H1 (cell line): ENCODE measurements around the gene OR2V2. TPM values are rescaled to one million over a fixed set of nuclear protein-coding genes. Genes with fewer than 3 reads are reported as not detected.
A peak's percentile ranks its signal among the peaks of the same experiment; 100 is the strongest.

Source experiments
- CTCF ChIA-PET: fragments of 300-600 bp; sonication (Branson Sonifier 250); formaldehyde crosslinking; loops from one replicate; lab custom pipeline; 2021; ENCODE audit not compliant: partially characterized antibody; lab: Charles Lee
- POLR2A ChIA-PET: fragments of 300-600 bp; sonication (Branson Sonifier 250); formaldehyde crosslinking; loops from one replicate; lab custom pipeline; 2021; ENCODE audit warnings: inconsistent platforms; ENCODE audit not compliant: partially characterized antibody; lab: Charles Lee
- DNase-seq, 2 experiments: peaks; one replicate each; pipeline versions ENCODE4 v3.0.0 to v3.0.0-alpha.2; 2010 to 2022; ENCODE audit warnings: low spot score in 2 of 2, low read depth in 1 of 2, mixed read lengths in 1 of 2
- FAIRE-seq: peaks from 2 replicates; lab custom pipeline; 2011; peaks lifted over from hg19 to GRCh38; lab: Jason Lieb, UNC
- H2AFZ ChIP-seq: 2 replicates; pipeline ENCODE4 v1.8.1; 2012; ENCODE audit warnings: low read length, inconsistent platforms
- H2AK5ac ChIP-seq: 2 replicates; pipeline ENCODE4 v1.6.1; 2013; ENCODE audit warnings: low read depth, low read length
- H2BK120ac ChIP-seq: replicated peaks from 2 replicates; pipeline ENCODE3; 2013; ENCODE audit warnings: low read depth, low read length, inconsistent platforms
- H2BK12ac ChIP-seq: 2 replicates; pipeline ENCODE4 v1.6.1; 2013; ENCODE audit warnings: low read depth, low read length
- H2BK15ac ChIP-seq: 2 replicates; pipeline ENCODE4 v1.6.1; 2013; ENCODE audit warnings: low read length
- H2BK20ac ChIP-seq: 2 replicates; pipeline ENCODE4 v1.6.1; 2013; ENCODE audit warnings: low read length
- H2BK5ac ChIP-seq: 2 replicates; pipeline ENCODE4 v1.6.1; 2013; ENCODE audit warnings: low read depth, low read length
- H3K14ac ChIP-seq: 2 replicates; pipeline ENCODE4 v1.6.1; 2013; ENCODE audit warnings: inconsistent platforms; ENCODE audit not compliant: insufficient read length
- H3K18ac ChIP-seq: 2 replicates; pipeline ENCODE4 v1.6.1; 2013; ENCODE audit warnings: low read length; ENCODE audit errors: extremely low read depth
- H3K23ac ChIP-seq: 2 replicates; pipeline ENCODE4 v1.6.1; 2013; ENCODE audit warnings: inconsistent platforms; ENCODE audit not compliant: insufficient read length
- H3K23me2 ChIP-seq: 2 replicates; pipeline ENCODE4 v1.6.1; 2013; ENCODE audit warnings: low read depth, low read length
- H3K27ac ChIP-seq: 2 replicates; pipeline ENCODE4 v1.6.1; 2011; ENCODE audit warnings: low read depth, low read length, inconsistent platforms
- H3K27me3 ChIP-seq, 4 experiments: replicated peaks in 1 of 4; 1 replicate in 1 of 4; 2 replicates in 3 of 4; pipeline versions ENCODE4 v1.6.1 to v1.8.1; 2011 to 2013; ENCODE audit warnings: low read length in 3 of 4, mild to moderate bottlenecking in 3 of 4, inconsistent platforms in 2 of 4, mixed read lengths in 2 of 4, moderate library complexity in 1 of 4; ENCODE audit not compliant: control insufficient read depth in 3 of 4, insufficient read depth in 3 of 4; ENCODE audit errors: extremely low read depth in 1 of 4
- H3K36me3 ChIP-seq, 4 experiments: 2 replicates each; pipeline versions ENCODE4 v1.6.1 to v1.8.1; 2011 to 2013; ENCODE audit warnings: mild to moderate bottlenecking in 4 of 4, low read length in 3 of 4, moderate library complexity in 2 of 4, control low read depth in 1 of 4, inconsistent platforms in 1 of 4; ENCODE audit not compliant: insufficient read depth in 4 of 4, control insufficient read depth in 2 of 4
- H3K4ac ChIP-seq: replicated peaks from 2 replicates; pipeline ENCODE3; 2013; ENCODE audit warnings: low read length, low read depth, mixed read lengths, inconsistent platforms; ENCODE audit not compliant: insufficient read length
- H3K4me1 ChIP-seq, 4 experiments: replicated peaks in 1 of 4; 1 replicate in 1 of 4; 2 replicates in 3 of 4; pipeline versions ENCODE4 v1.6.1 to v1.8.1; 2011 to 2013; ENCODE audit warnings: low read length in 3 of 4, inconsistent platforms in 2 of 4, mixed read lengths in 1 of 4; ENCODE audit not compliant: insufficient read depth in 4 of 4, control insufficient read depth in 3 of 4
- H3K4me2 ChIP-seq, 2 experiments: 2 replicates each; pipeline versions ENCODE4 v1.6.1 to v1.8.1; 2011 to 2013; ENCODE audit warnings: low read depth in 2 of 2, low read length in 2 of 2, control low read depth in 1 of 2, inconsistent platforms in 1 of 2, mild to moderate bottlenecking in 1 of 2; ENCODE audit not compliant: insufficient read depth in 1 of 2
- H3K4me3 ChIP-seq, 4 experiments: fragments of 200-600, 300-600 bp in 1 of 4; sonication (generic), shearing (Covaris generic), sonication (Bioruptor Twin) in 1 of 4; 2 replicates each; pipeline versions ENCODE4 v1.5.1 to v1.8.1; 2011 to 2016; ENCODE audit warnings: low read length in 4 of 4, low read depth in 3 of 4, control low read depth in 2 of 4, inconsistent platforms in 2 of 4, mild to moderate bottlenecking in 2 of 4, mixed read lengths in 1 of 4, moderate library complexity in 1 of 4; ENCODE audit not compliant: insufficient read depth in 2 of 4; ENCODE audit errors: extremely low read depth in 1 of 4
- H3K56ac ChIP-seq: replicated peaks from 2 replicates; pipeline ENCODE3; 2013; ENCODE audit warnings: low read depth, mild to moderate bottlenecking, mixed read lengths, low read length, inconsistent platforms; ENCODE audit not compliant: insufficient read length
- H3K79me1 ChIP-seq: 2 replicates; pipeline ENCODE4 v1.6.1; 2013; ENCODE audit warnings: low read depth, low read length, control low read depth
- H3K79me2 ChIP-seq, 2 experiments: 2 replicates each; pipeline versions ENCODE4 v1.6.1 to v1.8.1; 2012 to 2013; ENCODE audit warnings: low read length in 2 of 2, mild to moderate bottlenecking in 2 of 2, inconsistent platforms in 1 of 2; ENCODE audit not compliant: insufficient read depth in 2 of 2, control insufficient read depth in 1 of 2
- H3K9ac ChIP-seq, 4 experiments: replicated peaks in 1 of 4; 1 replicate in 1 of 4; 2 replicates in 3 of 4; pipeline versions ENCODE4 v1.6.1 to v1.8.1; 2011 to 2013; ENCODE audit warnings: low read depth in 3 of 4, low read length in 3 of 4, control low read depth in 2 of 4, mild to moderate bottlenecking in 2 of 4, moderate library complexity in 2 of 4, inconsistent platforms in 1 of 4; ENCODE audit errors: extremely low read depth in 1 of 4
- H3K9me3 ChIP-seq, 2 experiments: 2 replicates each; pipeline versions ENCODE4 v1.6.1 to v1.8.1; 2012 to 2013; ENCODE audit warnings: mild to moderate bottlenecking in 2 of 2, moderate library complexity in 2 of 2, control low read depth in 1 of 2, inconsistent platforms in 1 of 2, low read depth in 1 of 2, low read length in 1 of 2, mixed read lengths in 1 of 2; ENCODE audit not compliant: insufficient read depth in 2 of 2
- H4K20me1 ChIP-seq, 2 experiments: replicated peaks in 1 of 2; 2 replicates each; pipeline versions ENCODE3 to v1.8.1; 2011 to 2013; ENCODE audit warnings: inconsistent platforms in 2 of 2, low read length in 2 of 2, mild to moderate bottlenecking in 1 of 2; ENCODE audit not compliant: insufficient read depth in 2 of 2, control insufficient read depth in 1 of 2
- H4K5ac ChIP-seq: 2 replicates; pipeline ENCODE4 v1.6.1; 2013; ENCODE audit warnings: low read length, low read depth, mixed read lengths, inconsistent platforms; ENCODE audit not compliant: insufficient read length
- H4K8ac ChIP-seq: 2 replicates; pipeline ENCODE4 v1.8.0; 2013; ENCODE audit warnings: mild to moderate bottlenecking, moderate library complexity, low read length, inconsistent platforms; ENCODE audit not compliant: insufficient read depth; ENCODE audit errors: extremely low read depth
- H4K91ac ChIP-seq: replicated peaks from 2 replicates; pipeline ENCODE3; 2013; ENCODE audit warnings: low read length, mixed read lengths, inconsistent platforms; ENCODE audit not compliant: insufficient read length
- WGBS, 2 experiments: shearing (Covaris generic) in 1 of 2; methylation state at CpG; one replicate each; pipeline versions ENCODE4 v1.1.6 to v1.1.7; 2013 to 2015; ENCODE audit warnings: low lambda C conversion rate in 2 of 2, mixed read lengths in 2 of 2, inconsistent platforms in 1 of 2, low coverage in 1 of 2, missing lambda C conversion rate in 1 of 2; ENCODE audit not compliant: insufficient replicate concordance in 2 of 2, insufficient coverage in 1 of 2, insufficient read length in 1 of 2; ENCODE audit errors: extremely low coverage in 1 of 2, missing lambda C conversion rate in 1 of 2; 5-methylcytosine and 5-hydroxymethylcytosine counted together
- polyA plus RNA-seq, 7 experiments: library from polyadenylated mRNA; depleted of rRNA in 3 of 7; stranded (reverse) in 5 of 7; unstranded in 2 of 7; fragments of >200 nt in 5 of 7; fragments of 200-250 nt in 2 of 7; gene quantifications; 1 replicate in 5 of 7; 2 replicates in 1 of 7; 4 replicates in 1 of 7; pipeline versions ENCODE4 v1.2.1 to v1.2.3, GENCODE V29; 2011 to 2013; ENCODE audit warnings: missing spikeins in 2 of 7, mixed read lengths in 2 of 7
- total RNA-seq: library from RNA; stranded (reverse); fragmentation: NEBNext Ultra II Directional; extraction: Animal tissue kit (Norgen Biotek cat#: 25700); gene quantifications from 2 replicates; pipeline ENCODE4 v1.2.1, GENCODE V29; 2021

The OR2V2 gene
- total and polyA plus RNA-seq, 2 of the 8 experiments (the other 6 are each of a cell fraction or from before 2014, with no cell fraction given) = not detected

GRCh38 chr5:181207214-181207959 is 60.0 kb downstream of the OR2V2 start:
- H3K9ac ChIP-seq = peak overlapping the region in 2 of 4 experiments; percentile 35 to 41; a peak in 1 of 7 replicates
- peak overlapping the region; percentile 64; the same call in 1 of the 2 replicates for H2AFZ ChIP-seq
- no peak overlapping the region for H4K5ac ChIP-seq
- peaks cover 0 to 13% (median 5%) of the 10 kb centered on the region in 4 experiments; a peak in 5 of 7 replicates for H3K4me1 ChIP-seq
- ChIA-PET POLR2A (interaction anchor here (0.7 to 8.4 kb wide), 10 partner anchors 15 to 53 kb away, joined by 3 to 90 read pairs (median 4); partner anchors contain the start of genes RACK1, TRIM41 and TRIM52), CTCF (interaction anchor here (0.7 to 14.5 kb wide), 8 partner anchors 9 to 45 kb away, joined by 3 to 197 read pairs (median 7); no protein-coding TSS in a partner anchor)
- H2AK5ac ChIP-seq = no peak overlapping the region
- no peak overlapping the region for H2BK12ac ChIP-seq
- H2BK15ac ChIP-seq = no peak overlapping the region
- no peak overlapping the region for H3K27ac ChIP-seq
- H3K4me3 ChIP-seq = peak overlapping the region; percentile 59 to 91 (median 86)
- no peak for FAIRE-seq
- H2BK20ac ChIP-seq = no peak overlapping the region
- peak in 1 of 2 experiments; percentile 97 for DNase-seq
- no peak overlapping the region; the same call in 1 of the 2 replicates for H2BK5ac ChIP-seq
- H3K18ac ChIP-seq = 0 out of 2 replicates have a peak overlapping the region, but pooled peaks have one; percentile 51
- no peak overlapping the region for H3K23ac ChIP-seq
- WGBS, 2 experiments = 1% methylated on average over 36 of the region's 36 CpGs; no CpG with 5 or more reads in 1 of the 2 experiments
- H4K91ac ChIP-seq = no peak overlapping the region
- peak overlapping the region; percentile 93 to 99 for H3K4me2 ChIP-seq
- H3K27me3 ChIP-seq = peaks cover 28 to 42% (median 39%) of the 10 kb centered on the region in 4 experiments
- H3K14ac ChIP-seq = no peak overlapping the region
- H3K79me1 ChIP-seq = no peaks in the 10 kb centered on the region
- H3K36me3 ChIP-seq = peaks cover 0 to 7% (median 0%) of the 10 kb centered on the region in 4 experiments; a peak in 1 of 8 replicates
- peaks cover 0 to 2% of the 10 kb centered on the region in 2 experiments for H4K20me1 ChIP-seq
- no peaks in the 10 kb centered on the region for H3K9me3 ChIP-seq
- no peak overlapping the region for H3K4ac ChIP-seq
- H3K79me2 ChIP-seq = no peaks in the 10 kb centered on the region
- H3K23me2 ChIP-seq = peaks cover 24% of the 10 kb centered on the region
- H3K56ac ChIP-seq = no peak overlapping the region
- H2BK120ac ChIP-seq = peak overlapping the region; percentile 64
- peak overlapping the region; percentile 45; the same call in 1 of the 2 replicates for H4K8ac ChIP-seq
